K562 (cell line): ENCODE measurements around the gene CARD9. TPM values are rescaled to one million over a fixed set of nuclear protein-coding genes. Genes with fewer than 3 reads are reported as not detected.

Experiments used
- BRD4 ChIP-seq: fragments of 200-600 bp; sonication (generic); IDR thresholded peaks from 2 replicates; pipeline ENCODE4 v1.6.1; 2017; ENCODE audit warnings: inconsistent platforms
- CBX1 ChIP-seq: sonication (generic); IDR thresholded peaks from 2 replicates; pipeline ENCODE4 v1.6.1; 2016; ENCODE audit warnings: antibody characterized with exemption, low read depth, mild to moderate bottlenecking
- CHD2 ChIP-seq: IDR thresholded peaks from 2 replicates; pipeline ENCODE4 v1.6.1; 2011; ENCODE audit warnings: low read depth, low read length
- ELK1 ChIP-seq: sonication (generic); formaldehyde crosslinking; IDR thresholded peaks from 2 replicates; pipeline ENCODE4 v1.8.1; 2022; ENCODE audit warnings: missing genetic modification reagents
- GATAD2A ChIP-seq: fragments of 450-650 bp; IDR thresholded peaks from 2 replicates; pipeline ENCODE4 v1.6.1; 2017
- KLF1 ChIP-seq: fragments of 450-650 bp; IDR thresholded peaks from 2 replicates; pipeline ENCODE4 v1.6.1; 2016; ENCODE audit warnings: missing genetic modification characterization, missing compliant biosample characterization
- MAZ ChIP-seq, 2 experiments: fragments of 450-650 bp in 1 of 2; sonication (generic) in 1 of 2; formaldehyde crosslinking; IDR thresholded peaks in 1 of 2; conservative IDR thresholded peaks in 1 of 2; 2 replicates each; pipeline versions ENCODE4 v1.4.0 to v1.5.0; 2020; ENCODE audit warnings: mild to moderate bottlenecking in 1 of 2, missing genetic modification reagents in 1 of 2
- MTA3 ChIP-seq: fragments of 450-650 bp; formaldehyde crosslinking; IDR thresholded peaks from 2 replicates; pipeline ENCODE4 v1.6.1; 2017; ENCODE audit warnings: mild to moderate bottlenecking, borderline replicate concordance
- NFRKB ChIP-seq: fragments of 450-650 bp; IDR thresholded peaks from 2 replicates; pipeline ENCODE4 v1.6.1; 2016; ENCODE audit warnings: low read depth
- ZBTB1 ChIP-seq: sonication (generic); formaldehyde crosslinking; IDR thresholded peaks from 2 replicates; pipeline ENCODE4 v1.8.1; 2023; ENCODE audit warnings: missing genetic modification reagents, low read depth, mild to moderate bottlenecking, borderline replicate concordance
- polyA plus RNA-seq, 8 experiments: library from polyadenylated mRNA; depleted of rRNA in 4 of 8; stranded (reverse) in 5 of 8; unstranded in 3 of 8; fragments of >200 nt; fragmentation: Nextera tagmentation in 2 of 8; fragmentation: Illumina TruSeq in 1 of 8; extraction: Ambion mirVana in 2 of 8; extraction: Trizol in 1 of 8; gene quantifications; 2 replicates each; pipeline versions ENCODE4 v1.2.1 to v1.2.3, GENCODE V29; 2011 to 2014; ENCODE audit warnings: inconsistent platforms in 1 of 8, missing spikeins in 1 of 8
- total RNA-seq, 7 experiments: library from RNA; depleted of rRNA in 6 of 7; stranded (reverse); fragments of >200 nt in 6 of 7; fragmentation: Illumina TruSeq in 2 of 7; extraction: Trizol in 2 of 7; gene quantifications; 2 replicates each; pipeline versions ENCODE4 v1.2.1 to v1.2.3, GENCODE V29; 2011 to 2021; ENCODE audit warnings: low replicate concordance in 1 of 7
- TF ChIP-seq, protein P1 (sequence below): fragments of 450-650 bp; IDR thresholded peaks from 2 replicates; pipeline ENCODE4 v1.7.1; 2018; ENCODE audit warnings: mild to moderate bottlenecking, low read depth; ENCODE audit not compliant: partially characterized antibody
- TF ChIP-seq, protein P2 (sequence below): fragments of 250-450 bp; sonication (Bioruptor Pico); IDR thresholded peaks from 2 replicates; pipeline ENCODE4 v1.4.0; 2020; ENCODE audit warnings: mild to moderate bottlenecking
- TF ChIP-seq, protein P3 (sequence below): fragments of 450-650 bp; IDR thresholded peaks from 2 replicates; pipeline ENCODE4 v1.6.1; 2016

CARD9 gene
- total and polyA plus RNA-seq, 9 of the 15 experiments (the other 6 are each of a cell fraction or from before 2014, with no cell fraction given) = 1.7 to 53.0 (median 9.7) TPM

- TF ChIP-seq, protein P1, sequence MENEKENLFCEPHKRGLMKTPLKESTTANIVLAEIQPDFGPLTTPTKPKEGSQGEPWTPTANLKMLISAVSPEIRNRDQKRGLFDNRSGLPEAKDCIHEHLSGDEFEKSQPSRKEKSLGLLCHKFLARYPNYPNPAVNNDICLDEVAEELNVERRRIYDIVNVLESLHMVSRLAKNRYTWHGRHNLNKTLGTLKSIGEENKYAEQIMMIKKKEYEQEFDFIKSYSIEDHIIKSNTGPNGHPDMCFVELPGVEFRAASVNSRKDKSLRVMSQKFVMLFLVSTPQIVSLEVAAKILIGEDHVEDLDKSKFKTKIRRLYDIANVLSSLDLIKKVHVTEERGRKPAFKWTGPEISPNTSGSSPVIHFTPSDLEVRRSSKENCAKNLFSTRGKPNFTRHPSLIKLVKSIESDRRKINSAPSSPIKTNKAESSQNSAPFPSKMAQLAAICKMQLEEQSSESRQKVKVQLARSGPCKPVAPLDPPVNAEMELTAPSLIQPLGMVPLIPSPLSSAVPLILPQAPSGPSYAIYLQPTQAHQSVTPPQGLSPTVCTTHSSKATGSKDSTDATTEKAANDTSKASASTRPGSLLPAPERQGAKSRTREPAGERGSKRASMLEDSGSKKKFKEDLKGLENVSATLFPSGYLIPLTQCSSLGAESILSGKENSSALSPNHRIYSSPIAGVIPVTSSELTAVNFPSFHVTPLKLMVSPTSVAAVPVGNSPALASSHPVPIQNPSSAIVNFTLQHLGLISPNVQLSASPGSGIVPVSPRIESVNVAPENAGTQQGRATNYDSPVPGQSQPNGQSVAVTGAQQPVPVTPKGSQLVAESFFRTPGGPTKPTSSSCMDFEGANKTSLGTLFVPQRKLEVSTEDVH = peak; percentile 51
- peak; percentile 79; the same call in 1 of the 2 replicates for TF ChIP-seq BRD4
- TF ChIP-seq, protein P2, sequence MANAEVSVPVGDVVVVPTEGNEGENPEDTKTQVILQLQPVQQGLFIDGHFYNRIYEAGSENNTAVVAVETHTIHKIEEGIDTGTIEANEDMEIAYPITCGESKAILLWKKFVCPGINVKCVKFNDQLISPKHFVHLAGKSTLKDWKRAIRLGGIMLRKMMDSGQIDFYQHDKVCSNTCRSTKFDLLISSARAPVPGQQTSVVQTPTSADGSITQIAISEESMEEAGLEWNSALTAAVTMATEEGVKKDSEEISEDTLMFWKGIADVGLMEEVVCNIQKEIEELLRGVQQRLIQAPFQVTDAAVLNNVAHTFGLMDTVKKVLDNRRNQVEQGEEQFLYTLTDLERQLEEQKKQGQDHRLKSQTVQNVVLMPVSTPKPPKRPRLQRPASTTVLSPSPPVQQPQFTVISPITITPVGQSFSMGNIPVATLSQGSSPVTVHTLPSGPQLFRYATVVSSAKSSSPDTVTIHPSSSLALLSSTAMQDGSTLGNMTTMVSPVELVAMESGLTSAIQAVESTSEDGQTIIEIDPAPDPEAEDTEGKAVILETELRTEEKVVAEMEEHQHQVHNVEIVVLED (CRISPR knock-in tag) = 0 out of 2 replicates have a peak, but pooled peaks have one; percentile 30
- 0 out of 4 replicates have a peak, but pooled peaks of 1 of the 2 experiments have one; percentile 35 for TF ChIP-seq MAZ (CRISPR knock-in tag; conservative IDR thresholded peaks at IDR 0.05 in 1 of 2, IDR thresholded peaks at IDR 0.05 in 1 of 2)
- 0 out of 2 replicates have a peak, but pooled peaks have one; percentile 15 for TF ChIP-seq NFRKB
- TF ChIP-seq, protein P3, sequence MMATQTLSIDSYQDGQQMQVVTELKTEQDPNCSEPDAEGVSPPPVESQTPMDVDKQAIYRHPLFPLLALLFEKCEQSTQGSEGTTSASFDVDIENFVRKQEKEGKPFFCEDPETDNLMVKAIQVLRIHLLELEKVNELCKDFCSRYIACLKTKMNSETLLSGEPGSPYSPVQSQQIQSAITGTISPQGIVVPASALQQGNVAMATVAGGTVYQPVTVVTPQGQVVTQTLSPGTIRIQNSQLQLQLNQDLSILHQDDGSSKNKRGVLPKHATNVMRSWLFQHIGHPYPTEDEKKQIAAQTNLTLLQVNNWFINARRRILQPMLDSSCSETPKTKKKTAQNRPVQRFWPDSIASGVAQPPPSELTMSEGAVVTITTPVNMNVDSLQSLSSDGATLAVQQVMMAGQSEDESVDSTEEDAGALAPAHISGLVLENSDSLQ = peak; percentile 24; the same call in 1 of the 2 replicates
- TF ChIP-seq ZBTB1 (CRISPR knock-in tag) = no peak
- TF ChIP-seq KLF1 = no peak
- no peak for TF ChIP-seq ELK1 (CRISPR knock-in tag)
- TF ChIP-seq CHD2 = no peak
- TF ChIP-seq GATAD2A = no peak
- peak; percentile 24; the same call in 1 of the 2 replicates for TF ChIP-seq CBX1
- peak; percentile 31; the same call in 1 of the 2 replicates for TF ChIP-seq MTA3
Measured at GRCh38 chr9:136373300-136374182, at the start of gene CARD9 (continued).
